Esophagus squamous epithelium (tissue), 4 donors: ENCODE results near the gene SLIT1.

ENCODE experiments used
- CTCF ChIP-seq, 6 experiments: fragments of 450-650 bp in 4 of 6; fragments of 200-600 bp in 2 of 6; sonication (generic) in 2 of 6; IDR thresholded peaks; one replicate each; pipeline ENCODE4 v1.5.1; 2016 to 2019; ENCODE audit warnings: antibody characterized with exemption in 6 of 6, mild to moderate bottlenecking in 4 of 6, moderate library complexity in 4 of 6
- POLR2A ChIP-seq, 4 donors: fragments of 450-650 bp; IDR thresholded peaks; one replicate each; pipeline ENCODE4 v1.6.1; 2017; ENCODE audit warnings: antibody characterized with exemption in 4 of 4, mild to moderate bottlenecking in 4 of 4, moderate library complexity in 3 of 4

GRCh38 chr10:97062456-97062855, 123.3 kb downstream of the SLIT1 start:
- TF ChIP-seq CTCF (IDR thresholded peaks at IDR 0.05) (no peak), POLR2A (IDR thresholded peaks at IDR 0.05) (no peak)
